Neural crest cell (in vitro differentiated cells): ENCODE measurements around the gene CPXM2. TPM values are rescaled to one million over a fixed set of nuclear protein-coding genes. Genes with fewer than 3 reads are reported as not detected.

Experiments used
- DNase-seq: peaks from one replicate; pipeline ENCODE4 v3.0.0; 2021; ENCODE audit warnings: low read depth, mixed read lengths, low spot score
- H3K27ac Mint-ChIP-seq: one replicate; pipeline ENCODE4 v1.8.0; 2021; ENCODE audit warnings: mild to moderate bottlenecking, mixed read lengths; ENCODE audit not compliant: unreplicated experiment
- H3K27me3 Mint-ChIP-seq: 2 replicates; pipeline ENCODE4 v1.8.0; 2021; ENCODE audit warnings: low read depth, mild to moderate bottlenecking, mixed read lengths
- H3K36me3 Mint-ChIP-seq: 2 replicates; pipeline ENCODE4 v1.8.0; 2021; ENCODE audit warnings: low read depth, mild to moderate bottlenecking, mixed read lengths
- H3K4me1 Mint-ChIP-seq: 2 replicates; pipeline ENCODE4 v1.8.0; 2021; ENCODE audit warnings: mixed read lengths
- H3K4me3 Mint-ChIP-seq: one replicate; pipeline ENCODE4 v1.8.0; 2021; ENCODE audit warnings: mild to moderate bottlenecking, mixed read lengths
- H3K9me3 Mint-ChIP-seq: 2 replicates; pipeline ENCODE4 v1.8.0; 2021; ENCODE audit warnings: mixed read lengths
- CTCF ChIP-seq: fragments of 200-600 bp; sonication (generic); conservative IDR thresholded peaks from 2 replicates; pipeline ENCODE4 v1.5.0; 2021; ENCODE audit warnings: antibody characterized with exemption, mild to moderate bottlenecking
- total RNA-seq: library from RNA; stranded (reverse); gene quantifications from 2 replicates; pipeline ENCODE4 v1.2.1, GENCODE V29; 2021

Gene CPXM2
- total RNA-seq, 1 donor from 2014 or later = not detected

- no peak overlapping the region for H3K4me3 Mint-ChIP-seq
- TF ChIP-seq CTCF = no peak
- H3K27ac Mint-ChIP-seq = no peak overlapping the region
- H3K36me3 Mint-ChIP-seq = no peaks in the 10 kb centered on the region
- H3K4me1 Mint-ChIP-seq = peaks cover 14% of the 10 kb centered on the region
- DNase-seq = no peak
- peaks cover 28% of the 10 kb centered on the region for H3K27me3 Mint-ChIP-seq
- H3K9me3 Mint-ChIP-seq = no peaks in the 10 kb centered on the region
These were observed 109.6 kb downstream of the CPXM2 start for GRCh38 chr10:123781956-123782500.

- no peaks in the 10 kb centered on the region for H3K9me3 Mint-ChIP-seq
- DNase-seq = no peak
- H3K4me1 Mint-ChIP-seq = peaks cover 14% of the 10 kb centered on the region
- no peak for TF ChIP-seq CTCF
- H3K36me3 Mint-ChIP-seq = no peaks in the 10 kb centered on the region
- H3K27ac Mint-ChIP-seq = no peak overlapping the region
- H3K27me3 Mint-ChIP-seq = peaks cover 33% of the 10 kb centered on the region
- H3K4me3 Mint-ChIP-seq = no peak overlapping the region
These were observed 110.2 kb downstream of the CPXM2 start for GRCh38 chr10:123781324-123781900.

GRCh38 chr10:123778719-123779517 lies 112.7 kb downstream of the CPXM2 start:
- Mint-ChIP-seq H3K27ac (no peak overlapping the region), H3K36me3 (no peaks in the 10 kb centered on the region), H3K4me1 (peaks cover 20% of the 10 kb centered on the region), H3K27me3 (peaks cover 35% of the 10 kb centered on the region), H3K9me3 (no peaks in the 10 kb centered on the region), H3K4me3 (no peak overlapping the region)
- no peak for TF ChIP-seq CTCF
- DNase-seq = no peak

GRCh38 chr10:123777881-123778280 lies 113.7 kb downstream of the CPXM2 start:
- Mint-ChIP-seq H3K27ac (no peak overlapping the region), H3K9me3 (peaks cover 3% of the 10 kb centered on the region), H3K27me3 (peaks cover 35% of the 10 kb centered on the region), H3K4me3 (no peak overlapping the region), H3K4me1 (peaks cover 28% of the 10 kb centered on the region), H3K36me3 (no peaks in the 10 kb centered on the region)
- TF ChIP-seq CTCF = no peak
- no peak for DNase-seq

- TF ChIP-seq CTCF = no peak
- Mint-ChIP-seq H3K9me3 (peaks cover 3% of the 10 kb centered on the region), H3K27me3 (peaks cover 31% of the 10 kb centered on the region), H3K27ac (no peak overlapping the region), H3K4me3 (no peak overlapping the region), H3K36me3 (no peaks in the 10 kb centered on the region), H3K4me1 (peaks cover 14% of the 10 kb centered on the region)
- DNase-seq = no peak
These were observed 117.4 kb downstream of the CPXM2 start for GRCh38 chr10:123774132-123774742.
